Measurements from ENCODE around the gene STX4.

DNA sequence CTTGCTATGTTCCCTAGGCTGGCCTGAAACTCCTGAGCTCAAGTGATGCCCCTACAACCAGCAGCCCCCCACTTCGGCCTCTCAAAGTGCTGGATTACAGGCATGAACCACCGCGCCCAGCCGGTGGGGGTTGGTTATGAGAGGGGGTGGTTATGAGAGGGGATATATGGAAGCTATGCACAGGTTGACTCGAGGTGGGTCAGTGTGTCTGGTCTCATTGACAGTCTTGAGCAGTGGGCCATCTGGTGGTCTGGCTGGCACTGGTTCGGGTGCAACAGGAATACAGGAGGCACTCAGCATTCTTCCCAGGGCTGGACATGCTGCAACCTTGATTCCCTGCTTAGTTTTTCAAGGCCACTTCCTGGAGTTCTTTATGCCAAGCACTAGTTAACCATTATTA is 17.3 kb upstream of the STX4 start:
- TF ChIP-seq CTCF (IDR thresholded peaks at IDR 0.05; ENCODE audit: low read length) (peak; percentile 23; the same call in 1 of the 2 replicates), EZH2 (IDR thresholded peaks at IDR 0.05; ENCODE audit: borderline replicate concordance, low read length) (no peak)

All from OCI-LY1 (cell line).